Stimulated activated CD8-positive, alpha-beta memory T cell treated with anti-CD3 and anti-CD28 coated beads, Interleukin-7, amount 100 ng/mL, for 4 hours (primary cell): ENCODE results near the gene AMDHD1.
"Not testable (repeated sequence)": the region's sequence is repeated elsewhere in the genome, so short reads cannot be mapped to it uniquely, and the experiment has no call there.

ENCODE experiments used
- DNase-seq, 2 donors: peaks; one replicate each; pipeline ENCODE4 v3.0.0-alpha.2; 2020; ENCODE audit warnings: low read depth in 2 of 2

The AMDHD1 gene

DNA sequence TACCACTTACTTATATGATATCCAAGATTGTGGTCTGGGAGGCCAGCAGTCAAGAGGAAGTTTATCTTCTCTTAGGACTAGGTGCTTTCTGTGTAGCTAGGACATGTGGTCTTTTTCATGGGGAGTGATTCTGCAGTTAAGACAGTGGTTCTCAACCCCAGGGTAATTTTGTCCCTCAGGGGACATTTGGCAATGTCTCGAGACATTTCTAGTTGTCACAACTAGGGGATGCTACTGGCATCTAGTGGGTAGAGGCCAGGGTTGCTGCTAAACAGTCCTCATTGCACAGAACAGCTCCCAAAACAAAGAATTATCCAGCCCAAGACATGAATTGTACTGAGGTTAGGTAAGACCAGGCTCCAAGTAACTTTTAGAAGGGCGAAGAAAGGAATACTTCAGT lies 20.0 kb downstream of the AMDHD1 start:
- DNase-seq = no peak

- DNase-seq = no peak
Observed at GRCh38 chr12:95966287-95966870, 23.2 kb downstream of the AMDHD1 start.

GRCh38 chr12:95967301-95967700 lies 24.2 kb downstream of the AMDHD1 start:
- no peak for DNase-seq

- not testable (repeated sequence) for DNase-seq
Observed at GRCh38 chr12:95969116-95969515, 26.0 kb downstream of the AMDHD1 start.

DNA sequence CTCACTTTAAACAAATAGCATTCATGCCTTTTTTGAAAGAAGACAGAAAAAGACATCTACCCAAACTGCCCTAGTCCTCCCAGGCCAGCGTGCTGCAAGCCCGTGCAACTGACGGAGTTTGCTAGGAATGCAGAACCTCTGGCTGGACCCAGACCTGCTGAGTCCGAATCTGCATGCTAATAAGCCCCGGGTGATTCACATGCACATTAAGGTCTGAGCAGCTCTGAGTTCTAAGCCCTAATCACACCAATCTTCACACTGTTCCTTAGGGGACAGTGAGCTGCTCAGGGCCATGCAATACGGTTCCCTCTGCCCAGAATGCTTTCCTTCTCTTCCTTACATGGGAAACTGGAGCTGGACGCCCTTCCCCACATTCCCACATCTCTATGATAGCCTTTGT lies 27.8 kb downstream of the AMDHD1 start:
- no peak for DNase-seq

- DNase-seq = no peak
Observed at GRCh38 chr12:95972832-95973456, 29.8 kb downstream of the AMDHD1 start.

- DNase-seq = no peak
Observed at GRCh38 chr12:95974358-95974757, 31.2 kb downstream of the AMDHD1 start.

GRCh38 chr12:95975491-95975890 lies 32.4 kb downstream of the AMDHD1 start:
- no peak for DNase-seq

GRCh38 chr12:95976416-95976832 lies 33.3 kb downstream of the AMDHD1 start:
- no peak for DNase-seq

GRCh38 chr12:95977764-95978305 lies 34.7 kb downstream of the AMDHD1 start:
- DNase-seq = no peak

GRCh38 chr12:95978351-95978750 lies 35.2 kb downstream of the AMDHD1 start:
- DNase-seq = no peak

DNA sequence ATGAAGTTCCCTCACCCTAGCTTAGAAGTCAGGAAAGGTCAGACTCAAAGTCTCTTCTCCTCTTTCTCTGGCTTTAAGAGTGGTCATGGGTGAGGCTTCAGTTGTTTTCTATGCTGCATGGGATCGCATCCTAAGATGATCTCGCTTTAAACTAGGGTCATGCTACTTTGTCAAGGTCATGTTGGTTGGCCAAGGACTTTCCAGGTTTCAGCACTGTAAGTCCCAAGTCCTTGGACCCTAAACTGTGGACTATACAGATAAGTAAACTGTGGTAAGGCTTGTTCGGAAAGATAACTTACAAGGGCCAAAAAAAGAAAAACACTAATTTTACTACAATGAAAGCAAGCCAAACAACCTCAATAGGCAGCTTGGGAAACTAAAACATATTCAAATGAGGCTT lies 35.6 kb downstream of the AMDHD1 start:
- no peak for DNase-seq

DNA sequence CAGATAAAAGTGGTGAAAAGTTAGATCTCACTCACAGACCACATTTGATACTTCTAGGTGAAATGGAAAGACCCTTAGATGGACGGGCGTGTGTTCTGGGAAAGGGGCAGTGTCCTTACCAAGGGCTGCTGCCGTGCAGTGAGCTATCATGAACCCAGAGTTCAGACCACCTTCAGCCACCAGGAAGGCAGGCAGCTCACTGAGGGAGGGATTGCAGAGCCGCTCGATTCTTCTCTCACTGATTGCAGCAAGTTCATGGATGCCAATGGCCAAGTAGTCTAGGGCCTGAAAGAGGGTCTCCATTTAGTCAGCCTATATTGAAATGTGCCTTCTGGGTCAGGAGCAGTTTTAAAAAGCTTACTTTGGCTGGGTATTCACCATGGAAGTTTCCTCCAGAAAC lies 37.3 kb downstream of the AMDHD1 start:
- DNase-seq = no peak

GRCh38 chr12:95982602-95983001 lies 39.5 kb downstream of the AMDHD1 start:
- no peak for DNase-seq

DNA sequence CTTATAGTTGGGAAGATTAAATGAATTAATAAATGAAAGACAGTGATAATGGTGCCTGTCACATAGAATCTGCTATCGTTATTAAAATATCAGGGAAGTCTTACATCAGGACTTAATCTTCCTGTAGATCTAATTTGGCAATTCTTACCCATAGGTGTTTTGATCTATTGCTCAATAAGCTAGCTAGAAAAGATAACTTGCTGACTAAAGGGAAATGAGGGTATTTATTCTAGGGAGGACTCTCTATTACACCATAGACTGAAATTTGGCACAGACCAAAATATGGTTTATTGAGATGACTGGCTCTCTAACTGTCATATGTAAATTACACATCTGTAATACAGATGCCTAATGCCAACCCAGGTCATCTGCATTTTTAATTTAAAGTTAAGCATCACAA lies 41.6 kb downstream of the AMDHD1 start:
- DNase-seq = no peak

DNA sequence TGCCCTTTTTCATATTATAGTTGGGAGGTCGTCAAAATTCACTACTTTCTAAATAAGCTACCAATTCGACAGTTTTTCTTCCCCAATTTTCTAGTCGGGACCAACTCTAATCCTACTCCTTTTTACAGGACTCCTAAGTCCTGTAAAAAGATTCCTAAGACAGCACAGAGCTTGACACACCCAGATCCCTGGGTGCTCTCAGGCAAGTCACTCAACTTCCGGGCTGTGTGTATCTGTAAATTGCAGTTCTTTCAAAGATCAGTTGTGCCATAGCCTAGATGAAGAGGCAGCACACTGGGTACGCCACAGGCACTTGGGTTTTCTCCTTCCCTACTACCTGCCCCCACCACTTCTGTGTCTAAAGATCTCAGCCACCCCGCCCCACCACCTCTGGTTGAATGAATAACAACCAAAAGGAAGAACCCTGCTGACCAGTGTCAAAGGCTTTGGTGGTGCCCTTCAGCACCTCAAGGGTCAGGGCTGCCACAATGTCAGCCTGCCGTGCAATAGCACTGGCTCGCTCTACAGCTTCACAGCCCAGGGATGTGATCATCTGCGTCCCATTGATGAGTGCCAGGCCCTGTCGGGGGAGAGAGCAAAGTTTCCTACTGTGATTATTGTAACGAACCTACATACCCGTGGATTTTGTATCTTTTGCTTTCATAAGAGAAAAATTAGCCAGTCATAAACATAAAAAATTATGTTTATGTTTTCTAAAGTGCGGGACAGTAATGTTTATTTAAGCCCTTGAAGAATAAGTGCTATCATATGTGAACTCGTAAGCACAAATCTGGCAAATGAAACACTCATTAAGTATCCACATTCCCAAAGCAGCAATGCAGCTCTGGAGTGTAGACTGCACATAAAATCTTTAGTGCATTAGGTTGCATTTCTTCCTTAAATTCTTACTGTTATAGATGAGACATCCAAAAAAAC lies 43.8 kb downstream of the AMDHD1 start:
- DNase-seq = no peak

DNA sequence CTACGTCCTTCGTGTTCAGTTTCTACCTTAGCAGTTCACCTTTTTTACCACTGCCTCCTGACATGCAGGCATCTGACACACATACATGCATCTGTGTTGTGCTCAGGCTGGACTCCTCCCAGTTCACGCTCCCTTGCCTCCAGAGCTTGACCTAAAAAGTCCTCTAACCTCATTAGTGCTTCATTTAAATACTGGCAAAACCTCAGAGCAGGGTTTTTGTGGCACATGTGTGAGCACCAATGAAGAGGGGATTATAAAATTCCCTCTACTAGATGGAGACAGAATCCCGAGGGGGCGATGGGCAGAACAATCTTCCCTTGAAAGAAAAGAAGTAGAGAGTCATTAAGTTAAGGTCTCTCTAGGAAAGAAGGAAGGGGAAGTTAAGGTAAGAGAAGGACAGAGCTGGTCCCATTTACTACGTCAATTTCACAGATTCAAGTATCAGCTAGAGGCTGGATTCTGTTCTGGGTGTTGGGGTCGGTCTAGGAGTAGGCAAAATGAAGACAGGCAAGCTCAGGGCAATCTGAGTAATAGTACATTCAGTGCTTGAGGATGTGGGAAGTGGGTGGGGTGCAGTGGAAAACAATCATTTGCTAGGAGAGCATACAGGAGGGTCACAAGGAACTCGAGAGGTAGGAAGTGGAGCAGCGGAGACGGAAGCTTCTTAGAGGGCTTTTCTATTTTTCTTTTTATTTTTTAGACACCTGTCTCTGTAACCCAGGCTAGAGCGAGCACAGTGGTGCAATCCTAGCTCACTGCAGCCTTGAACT lies 45.6 kb downstream of the AMDHD1 start:
- no peak for DNase-seq

- no peak for DNase-seq
Observed at GRCh38 chr12:95989504-95990123, 46.5 kb downstream of the AMDHD1 start.

DNA sequence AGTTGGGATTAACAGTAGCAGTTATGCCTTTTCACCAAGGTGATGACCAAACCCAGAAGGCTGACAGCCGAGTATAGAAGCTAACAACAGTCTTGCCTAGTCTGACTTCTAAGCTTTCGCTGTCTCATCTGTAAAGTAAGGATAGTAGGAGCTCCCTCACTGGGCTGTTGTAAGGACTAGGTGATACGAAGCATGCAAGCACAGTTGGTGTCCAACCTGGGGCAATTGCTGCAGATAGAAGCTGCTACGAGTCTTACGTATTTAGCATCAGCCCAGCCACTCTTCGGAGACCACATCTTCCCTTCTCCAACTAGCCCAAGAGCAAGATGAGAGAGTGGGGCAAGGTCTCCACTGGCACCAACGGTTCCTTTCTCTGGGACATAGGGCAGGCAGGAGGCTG lies 47.0 kb downstream of the AMDHD1 start:
- no peak for DNase-seq

DNA sequence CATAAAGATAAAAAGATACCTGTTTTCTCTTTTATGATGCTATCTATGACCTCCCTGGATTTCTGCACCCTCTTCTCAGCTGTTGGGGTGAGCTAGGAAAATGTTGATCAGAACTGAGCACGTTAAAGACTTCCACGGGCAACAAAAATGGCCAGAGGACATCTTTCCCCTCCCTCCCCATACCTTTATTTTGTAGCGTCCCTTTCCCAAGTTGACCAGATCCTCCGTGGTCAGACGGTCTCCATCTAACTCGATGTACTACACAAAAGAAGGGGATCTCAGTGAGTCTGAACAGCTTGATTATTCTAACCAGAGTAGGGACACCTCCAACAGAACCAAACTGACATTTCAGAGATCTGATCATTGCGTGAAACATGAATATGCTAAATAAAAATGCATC lies 50.8 kb downstream of the AMDHD1 start:
- DNase-seq = no peak

DNA sequence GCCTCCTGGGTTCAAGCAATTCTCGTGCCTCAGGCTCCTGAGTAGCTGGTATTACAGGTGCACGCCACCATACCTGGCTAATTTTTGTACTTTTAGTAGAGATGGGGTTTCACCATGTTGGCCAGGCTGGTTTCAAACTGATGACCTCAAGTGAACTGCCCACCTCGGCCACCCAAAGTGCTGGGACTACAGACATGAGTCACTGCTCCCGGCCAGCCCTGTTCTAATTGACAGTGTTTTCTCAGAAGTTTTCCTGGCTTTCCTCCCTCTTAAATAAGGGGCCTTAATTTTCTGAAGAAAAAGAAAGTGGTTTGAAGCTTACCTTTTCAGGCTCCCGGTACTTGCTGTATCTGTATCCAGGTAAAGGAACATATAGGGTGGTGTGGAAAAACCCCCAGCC lies 51.3 kb downstream of the AMDHD1 start:
- no peak for DNase-seq
